Liver (tissue), 9 donors: ENCODE measurements around the gene CRMP1. TPM values are rescaled to one million over a fixed set of nuclear protein-coding genes. Genes with fewer than 3 reads are reported as not detected.

Source experiments
- DNase-seq: peaks from one replicate; pipeline ENCODE4 v3.0.0-alpha.2; 2017; ENCODE audit warnings: low spot score
- H3K27ac ChIP-seq, 2 donors: one replicate each; pipeline ENCODE4 v1.7.0; 2013; ENCODE audit warnings: inconsistent platforms in 2 of 2, low read length in 2 of 2, control low read depth in 1 of 2, low read depth in 1 of 2, mild to moderate bottlenecking in 1 of 2
- H3K27me3 ChIP-seq, 4 donors: one replicate each; pipeline versions ENCODE4 v1.6.1 to v1.7.0; 2013; ENCODE audit warnings: low read length in 3 of 4, inconsistent platforms in 1 of 4, mild to moderate bottlenecking in 1 of 4, moderate library complexity in 1 of 4; ENCODE audit not compliant: control insufficient read depth in 4 of 4, insufficient read depth in 4 of 4
- H3K36me3 ChIP-seq, 4 donors: one replicate each; pipeline versions ENCODE4 v1.6.1 to v1.7.0; 2013; ENCODE audit warnings: low read length in 3 of 4, mild to moderate bottlenecking in 3 of 4, low read depth in 1 of 4, moderate library complexity in 1 of 4; ENCODE audit not compliant: control insufficient read depth in 4 of 4, insufficient read depth in 3 of 4
- H3K4me1 ChIP-seq, 4 donors: one replicate each; pipeline versions ENCODE4 v1.6.1 to v1.7.0; 2013; ENCODE audit warnings: low read length in 3 of 4, mild to moderate bottlenecking in 3 of 4, moderate library complexity in 1 of 4; ENCODE audit not compliant: control insufficient read depth in 4 of 4, insufficient read depth in 4 of 4
- H3K4me3 ChIP-seq, 3 donors: one replicate each; pipeline versions ENCODE4 v1.6.1 to v1.7.0; 2013; ENCODE audit warnings: low read length in 3 of 3, control low read depth in 1 of 3, low read depth in 1 of 3, mild to moderate bottlenecking in 1 of 3
- H3K9ac ChIP-seq, 2 donors: one replicate each; pipeline ENCODE4 v1.7.0; 2013; ENCODE audit warnings: low read length in 2 of 2, mild to moderate bottlenecking in 2 of 2, moderate library complexity in 2 of 2, control low read depth in 1 of 2, low read depth in 1 of 2
- H3K9me3 ChIP-seq, 4 donors: one replicate each; pipeline versions ENCODE4 v1.6.1 to v1.7.0; 2013; ENCODE audit warnings: low read length in 3 of 4; ENCODE audit not compliant: control insufficient read depth in 4 of 4
- EGR1 ChIP-seq, 2 donors: IDR thresholded peaks; 2 replicates each; pipeline ENCODE4 v1.6.1; 2016 to 2018; ENCODE audit warnings: antibody characterized with exemption in 2 of 2, low read depth in 2 of 2
- FOXA1 ChIP-seq: IDR thresholded peaks from 2 replicates; pipeline ENCODE4 v1.6.1; 2016; ENCODE audit warnings: antibody characterized with exemption
- HNF4A ChIP-seq, 2 donors: conservative IDR thresholded peaks; 2 replicates each; pipeline ENCODE4 v1.6.1; 2016; ENCODE audit warnings: antibody characterized with exemption in 2 of 2, mild to moderate bottlenecking in 2 of 2
- HNF4G ChIP-seq: IDR thresholded peaks from 2 replicates; pipeline ENCODE4 v1.6.1; 2016; ENCODE audit warnings: antibody characterized with exemption
- JUND ChIP-seq, 2 donors: IDR thresholded peaks; 2 replicates each; pipeline ENCODE4 v1.6.1; 2016; ENCODE audit warnings: antibody characterized with exemption in 2 of 2
- NR2F2 ChIP-seq: IDR thresholded peaks from 2 replicates; pipeline ENCODE4 v1.6.1; 2016; ENCODE audit warnings: antibody characterized with exemption
- RAD21 ChIP-seq, 2 donors: IDR thresholded peaks; 2 replicates each; pipeline ENCODE4 v1.6.1; 2016; ENCODE audit warnings: antibody characterized with exemption in 2 of 2, mild to moderate bottlenecking in 2 of 2
- SP1 ChIP-seq: IDR thresholded peaks from 2 replicates; pipeline ENCODE4 v1.6.1; 2018; ENCODE audit warnings: antibody characterized with exemption, mild to moderate bottlenecking
- TAF1 ChIP-seq: conservative IDR thresholded peaks from 2 replicates; pipeline ENCODE4 v1.6.1; 2016; ENCODE audit warnings: antibody characterized with exemption, mild to moderate bottlenecking
- YY1 ChIP-seq: IDR thresholded peaks from 2 replicates; pipeline ENCODE4 v1.6.1; 2016; ENCODE audit warnings: antibody characterized with exemption, mild to moderate bottlenecking
- WGBS: extraction: QIAGEN DNeasy Blood & Tissue Kit; methylation state at CpG from one replicate; pipeline ENCODE4 v1.1.7; 2013; 5-methylcytosine and 5-hydroxymethylcytosine counted together
- polyA plus RNA-seq, 2 donors: library from polyadenylated mRNA; stranded (reverse) in 1 of 2; unstranded in 1 of 2; fragments of 200-250 nt in 1 of 2; fragments of >200 nt in 1 of 2; fragmentation: Nextera tagmentation in 1 of 2; extraction: Ambion mirVana in 1 of 2; gene quantifications; one replicate each; pipeline versions ENCODE4 v1.2.1 to v1.2.3, GENCODE V29; 2013 to 2015
- total RNA-seq, 2 donors: library from RNA; depleted of rRNA; stranded (reverse); fragments of >200 nt; gene quantifications; one replicate each; pipeline ENCODE4 v1.2.3, GENCODE V29; 2014
- TF ChIP-seq, protein P1 (sequence below): IDR thresholded peaks from 2 replicates; pipeline ENCODE4 v1.6.1; 2016; ENCODE audit warnings: antibody characterized with exemption
- TF ChIP-seq, protein P2 (sequence below): IDR thresholded peaks from 2 replicates; pipeline ENCODE4 v1.6.1; 2016; ENCODE audit warnings: antibody characterized with exemption
- TF ChIP-seq, protein P3 (sequence below): IDR thresholded peaks from 2 replicates; pipeline ENCODE4 v1.6.1; 2016; ENCODE audit warnings: antibody characterized with exemption, mild to moderate bottlenecking
- TF ChIP-seq, protein P4 (sequence below): fragments of 150-350 bp; IDR thresholded peaks from 2 replicates; pipeline ENCODE4 v1.5.1; 2017; ENCODE audit warnings: improper control_type of control experiment, low read depth, low read length; ENCODE audit not compliant: missing input control
- donor health status: healthy.
- donor health status: healthy.
- donor health status: healthy.
- donor health status: healthy.
- donor health status: healthy.

The CRMP1 gene
- total and polyA plus RNA-seq, 4 donors: 0.06 to 0.42 (median 0.12) TPM

DNA sequence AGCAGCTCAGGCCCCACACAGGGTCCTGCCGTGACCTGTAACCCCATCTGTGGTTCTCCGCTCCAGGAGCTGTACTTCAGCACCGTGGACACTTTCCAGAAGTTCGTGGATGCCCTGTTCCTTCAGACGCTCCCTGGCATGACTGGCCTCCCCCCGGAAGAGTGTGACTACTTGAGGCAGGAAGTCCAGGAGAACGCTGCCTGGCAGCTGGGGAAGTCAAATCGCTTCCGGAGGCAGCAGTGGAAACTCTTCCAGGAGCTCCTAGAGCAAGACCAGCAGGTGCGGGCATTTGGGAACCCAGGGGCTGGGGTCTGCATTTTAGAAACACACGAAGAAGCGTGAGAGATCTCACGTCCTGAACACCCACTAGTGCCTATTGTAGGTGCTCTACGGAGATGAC, 109.4 kb downstream of the CRMP1 start (continued):
- TF ChIP-seq JUND (IDR thresholded peaks at IDR 0.05) (no peak), RAD21 (IDR thresholded peaks at IDR 0.05) (no peak)
- TF ChIP-seq, protein P1, sequence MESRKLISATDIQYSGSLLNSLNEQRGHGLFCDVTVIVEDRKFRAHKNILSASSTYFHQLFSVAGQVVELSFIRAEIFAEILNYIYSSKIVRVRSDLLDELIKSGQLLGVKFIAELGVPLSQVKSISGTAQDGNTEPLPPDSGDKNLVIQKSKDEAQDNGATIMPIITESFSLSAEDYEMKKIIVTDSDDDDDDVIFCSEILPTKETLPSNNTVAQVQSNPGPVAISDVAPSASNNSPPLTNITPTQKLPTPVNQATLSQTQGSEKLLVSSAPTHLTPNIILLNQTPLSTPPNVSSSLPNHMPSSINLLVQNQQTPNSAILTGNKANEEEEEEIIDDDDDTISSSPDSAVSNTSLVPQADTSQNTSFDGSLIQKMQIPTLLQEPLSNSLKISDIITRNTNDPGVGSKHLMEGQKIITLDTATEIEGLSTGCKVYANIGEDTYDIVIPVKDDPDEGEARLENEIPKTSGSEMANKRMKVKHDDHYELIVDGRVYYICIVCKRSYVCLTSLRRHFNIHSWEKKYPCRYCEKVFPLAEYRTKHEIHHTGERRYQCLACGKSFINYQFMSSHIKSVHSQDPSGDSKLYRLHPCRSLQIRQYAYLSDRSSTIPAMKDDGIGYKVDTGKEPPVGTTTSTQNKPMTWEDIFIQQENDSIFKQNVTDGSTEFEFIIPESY: no peak

DNA sequence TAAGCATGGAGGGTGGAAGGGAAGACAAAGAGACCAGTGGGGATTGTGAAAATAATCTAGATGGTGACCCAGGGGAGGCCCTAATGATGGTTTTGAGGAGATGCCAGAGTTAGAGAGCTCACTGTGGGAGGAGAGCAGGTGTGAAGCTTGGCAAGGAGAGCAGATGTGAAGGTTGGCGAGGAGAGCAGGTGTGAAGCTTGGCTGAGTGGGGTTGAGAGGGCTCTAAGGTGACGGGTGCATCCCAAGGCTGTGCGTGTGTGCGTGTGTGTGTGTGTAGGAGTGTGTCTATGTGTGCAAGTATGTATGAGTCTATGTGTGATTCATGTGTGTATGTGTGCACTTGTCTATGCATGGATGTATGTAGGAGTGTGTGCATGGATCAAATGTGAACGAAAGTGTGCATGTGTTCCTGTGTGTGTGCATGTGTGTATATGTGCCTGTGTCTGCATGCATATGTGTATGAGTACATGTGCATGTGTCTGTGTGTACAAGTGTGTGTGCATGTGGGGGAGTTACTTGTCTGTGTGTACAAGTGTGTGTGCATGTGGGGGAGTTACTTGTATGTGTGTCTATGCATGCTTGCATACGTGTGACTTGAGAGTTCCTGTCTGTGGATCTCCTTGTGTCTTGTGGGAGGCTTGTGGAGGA, 109.9 kb downstream of the CRMP1 start:
- Histone ChIP-seq H3K4me1 (no peaks in the 10 kb centered on the region), H3K36me3 (peaks cover 0 to 11% (median 2%) of the 10 kb centered on the region in 4 donors), H3K27ac (no peak overlapping the region), H3K27me3 (no peaks in the 10 kb centered on the region), H3K9ac (no peak overlapping the region), H3K9me3 (no peaks in the 10 kb centered on the region), H3K4me3 (no peak overlapping the region)
- no peak for DNase-seq
- TF ChIP-seq, protein P2, sequence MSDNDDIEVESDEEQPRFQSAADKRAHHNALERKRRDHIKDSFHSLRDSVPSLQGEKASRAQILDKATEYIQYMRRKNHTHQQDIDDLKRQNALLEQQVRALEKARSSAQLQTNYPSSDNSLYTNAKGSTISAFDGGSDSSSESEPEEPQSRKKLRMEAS: no peak
- TF ChIP-seq TAF1 (no peak), RAD21 (IDR thresholded peaks at IDR 0.05) (no peak), HNF4A (conservative IDR thresholded peaks at IDR 0.05) (no peak), EGR1 (IDR thresholded peaks at IDR 0.05; ENCODE audit: low read depth in 2 of 2) (no peak), FOXA1 (no peak)
- TF ChIP-seq, protein P3, sequence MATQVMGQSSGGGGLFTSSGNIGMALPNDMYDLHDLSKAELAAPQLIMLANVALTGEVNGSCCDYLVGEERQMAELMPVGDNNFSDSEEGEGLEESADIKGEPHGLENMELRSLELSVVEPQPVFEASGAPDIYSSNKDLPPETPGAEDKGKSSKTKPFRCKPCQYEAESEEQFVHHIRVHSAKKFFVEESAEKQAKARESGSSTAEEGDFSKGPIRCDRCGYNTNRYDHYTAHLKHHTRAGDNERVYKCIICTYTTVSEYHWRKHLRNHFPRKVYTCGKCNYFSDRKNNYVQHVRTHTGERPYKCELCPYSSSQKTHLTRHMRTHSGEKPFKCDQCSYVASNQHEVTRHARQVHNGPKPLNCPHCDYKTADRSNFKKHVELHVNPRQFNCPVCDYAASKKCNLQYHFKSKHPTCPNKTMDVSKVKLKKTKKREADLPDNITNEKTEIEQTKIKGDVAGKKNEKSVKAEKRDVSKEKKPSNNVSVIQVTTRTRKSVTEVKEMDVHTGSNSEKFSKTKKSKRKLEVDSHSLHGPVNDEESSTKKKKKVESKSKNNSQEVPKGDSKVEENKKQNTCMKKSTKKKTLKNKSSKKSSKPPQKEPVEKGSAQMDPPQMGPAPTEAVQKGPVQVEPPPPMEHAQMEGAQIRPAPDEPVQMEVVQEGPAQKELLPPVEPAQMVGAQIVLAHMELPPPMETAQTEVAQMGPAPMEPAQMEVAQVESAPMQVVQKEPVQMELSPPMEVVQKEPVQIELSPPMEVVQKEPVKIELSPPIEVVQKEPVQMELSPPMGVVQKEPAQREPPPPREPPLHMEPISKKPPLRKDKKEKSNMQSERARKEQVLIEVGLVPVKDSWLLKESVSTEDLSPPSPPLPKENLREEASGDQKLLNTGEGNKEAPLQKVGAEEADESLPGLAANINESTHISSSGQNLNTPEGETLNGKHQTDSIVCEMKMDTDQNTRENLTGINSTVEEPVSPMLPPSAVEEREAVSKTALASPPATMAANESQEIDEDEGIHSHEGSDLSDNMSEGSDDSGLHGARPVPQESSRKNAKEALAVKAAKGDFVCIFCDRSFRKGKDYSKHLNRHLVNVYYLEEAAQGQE: no peak
- TF ChIP-seq, protein P4, sequence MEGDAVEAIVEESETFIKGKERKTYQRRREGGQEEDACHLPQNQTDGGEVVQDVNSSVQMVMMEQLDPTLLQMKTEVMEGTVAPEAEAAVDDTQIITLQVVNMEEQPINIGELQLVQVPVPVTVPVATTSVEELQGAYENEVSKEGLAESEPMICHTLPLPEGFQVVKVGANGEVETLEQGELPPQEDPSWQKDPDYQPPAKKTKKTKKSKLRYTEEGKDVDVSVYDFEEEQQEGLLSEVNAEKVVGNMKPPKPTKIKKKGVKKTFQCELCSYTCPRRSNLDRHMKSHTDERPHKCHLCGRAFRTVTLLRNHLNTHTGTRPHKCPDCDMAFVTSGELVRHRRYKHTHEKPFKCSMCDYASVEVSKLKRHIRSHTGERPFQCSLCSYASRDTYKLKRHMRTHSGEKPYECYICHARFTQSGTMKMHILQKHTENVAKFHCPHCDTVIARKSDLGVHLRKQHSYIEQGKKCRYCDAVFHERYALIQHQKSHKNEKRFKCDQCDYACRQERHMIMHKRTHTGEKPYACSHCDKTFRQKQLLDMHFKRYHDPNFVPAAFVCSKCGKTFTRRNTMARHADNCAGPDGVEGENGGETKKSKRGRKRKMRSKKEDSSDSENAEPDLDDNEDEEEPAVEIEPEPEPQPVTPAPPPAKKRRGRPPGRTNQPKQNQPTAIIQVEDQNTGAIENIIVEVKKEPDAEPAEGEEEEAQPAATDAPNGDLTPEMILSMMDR: no peak
- 92% methylated on average over 6 of the region's 6 CpGs for WGBS

DNA sequence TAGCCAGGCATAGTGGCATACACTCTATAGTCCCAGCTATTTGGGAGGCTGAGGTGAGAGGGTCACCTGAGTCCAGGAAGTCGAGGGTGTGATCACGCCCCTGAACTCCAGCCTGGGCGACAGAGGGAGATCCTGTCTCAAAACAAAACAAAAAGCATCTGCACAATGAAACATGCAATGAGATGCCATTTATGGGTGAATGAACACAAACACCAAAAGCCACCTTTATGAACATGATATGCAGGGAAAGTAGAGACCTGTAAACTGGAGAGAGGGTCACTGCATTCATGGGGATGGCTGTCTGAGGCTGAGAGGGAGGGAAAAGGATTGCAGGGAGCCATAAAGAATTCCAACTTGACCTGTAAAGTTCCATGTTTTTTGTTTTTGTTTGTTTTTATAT, 111.2 kb downstream of the CRMP1 start:
- Histone ChIP-seq H3K36me3 (peaks cover 0 to 11% (median 0%) of the 10 kb centered on the region in 4 donors), H3K27ac (no peak overlapping the region), H3K27me3 (no peaks in the 10 kb centered on the region), H3K4me1 (no peaks in the 10 kb centered on the region), H3K9me3 (peaks cover 0 to 7% (median under 1%) of the 10 kb centered on the region in 4 donors), H3K4me3 (no peak overlapping the region), H3K9ac (no peak overlapping the region)
- DNase-seq: no peak
- no peak for TF ChIP-seq SP1
- TF ChIP-seq, protein P4: no peak
- no peak for TF ChIP-seq HNF4G
- no peak for TF ChIP-seq YY1
- no peak for TF ChIP-seq JUND (IDR thresholded peaks at IDR 0.05)
- no peak for TF ChIP-seq NR2F2
- TF ChIP-seq HNF4A (conservative IDR thresholded peaks at IDR 0.05): no peak
- no peak for TF ChIP-seq FOXA1
- WGBS: 85% methylated on average over 3 of the region's 3 CpGs
